ENCODE measurements around the gene DUSP9. TPM values are rescaled to one million over a fixed set of nuclear protein-coding genes. Genes with fewer than 3 reads are reported as not detected.

Gene DUSP9
- total RNA-seq, 2 donors from 2014 or later, result not detected

DNA sequence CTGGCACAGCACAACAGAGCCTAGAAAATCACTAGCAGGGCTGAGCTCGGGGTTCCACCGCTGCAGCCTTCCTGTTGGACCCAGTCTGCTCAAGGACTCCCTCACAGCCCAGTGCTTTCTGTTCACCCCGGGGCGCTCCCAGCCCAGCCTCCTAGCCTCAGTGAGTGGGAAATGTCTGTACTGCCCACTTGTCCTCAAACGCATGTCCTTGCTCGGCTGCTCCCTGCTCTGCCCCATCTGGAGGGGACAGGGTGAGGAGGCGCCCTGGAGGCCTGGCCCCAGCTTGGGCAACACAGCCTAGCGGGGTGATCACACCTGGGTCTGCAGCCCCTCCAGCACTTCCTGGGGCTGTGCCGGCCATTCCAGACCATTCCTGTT, 36.2 kb upstream of the DUSP9 start:
- no peak for ATAC-seq
- Histone ChIP-seq H3K27me3 (no peaks in the 10 kb centered on the region), H3K9me3 (no peaks in the 10 kb centered on the region), H3K27ac (no peak overlapping the region), H3K36me3 (replicated peaks in 1 of 2; ENCODE audit: insufficient read depth in 1 of 2, low read depth in 2 of 2) (no peaks in the 10 kb centered on the region), H3K4me1 (peaks cover 10% of the 10 kb centered on the region), H3K4me3 (no peak overlapping the region)
- intact Hi-C loops (cut with DNase I), result no loop called here
- TF ChIP-seq, protein P1, sequence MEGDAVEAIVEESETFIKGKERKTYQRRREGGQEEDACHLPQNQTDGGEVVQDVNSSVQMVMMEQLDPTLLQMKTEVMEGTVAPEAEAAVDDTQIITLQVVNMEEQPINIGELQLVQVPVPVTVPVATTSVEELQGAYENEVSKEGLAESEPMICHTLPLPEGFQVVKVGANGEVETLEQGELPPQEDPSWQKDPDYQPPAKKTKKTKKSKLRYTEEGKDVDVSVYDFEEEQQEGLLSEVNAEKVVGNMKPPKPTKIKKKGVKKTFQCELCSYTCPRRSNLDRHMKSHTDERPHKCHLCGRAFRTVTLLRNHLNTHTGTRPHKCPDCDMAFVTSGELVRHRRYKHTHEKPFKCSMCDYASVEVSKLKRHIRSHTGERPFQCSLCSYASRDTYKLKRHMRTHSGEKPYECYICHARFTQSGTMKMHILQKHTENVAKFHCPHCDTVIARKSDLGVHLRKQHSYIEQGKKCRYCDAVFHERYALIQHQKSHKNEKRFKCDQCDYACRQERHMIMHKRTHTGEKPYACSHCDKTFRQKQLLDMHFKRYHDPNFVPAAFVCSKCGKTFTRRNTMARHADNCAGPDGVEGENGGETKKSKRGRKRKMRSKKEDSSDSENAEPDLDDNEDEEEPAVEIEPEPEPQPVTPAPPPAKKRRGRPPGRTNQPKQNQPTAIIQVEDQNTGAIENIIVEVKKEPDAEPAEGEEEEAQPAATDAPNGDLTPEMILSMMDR (IDR thresholded peaks at IDR 0.05), result no peak
- no peak for TF ChIP-seq POLR2A (IDR thresholded peaks at IDR 0.05)
- no peak for DNase-seq
- 60% methylated on average over 7 of the region's 9 CpGs; no CpG with 5 or more reads in 1 of the 2 donors for WGBS, 2 donors

DNA sequence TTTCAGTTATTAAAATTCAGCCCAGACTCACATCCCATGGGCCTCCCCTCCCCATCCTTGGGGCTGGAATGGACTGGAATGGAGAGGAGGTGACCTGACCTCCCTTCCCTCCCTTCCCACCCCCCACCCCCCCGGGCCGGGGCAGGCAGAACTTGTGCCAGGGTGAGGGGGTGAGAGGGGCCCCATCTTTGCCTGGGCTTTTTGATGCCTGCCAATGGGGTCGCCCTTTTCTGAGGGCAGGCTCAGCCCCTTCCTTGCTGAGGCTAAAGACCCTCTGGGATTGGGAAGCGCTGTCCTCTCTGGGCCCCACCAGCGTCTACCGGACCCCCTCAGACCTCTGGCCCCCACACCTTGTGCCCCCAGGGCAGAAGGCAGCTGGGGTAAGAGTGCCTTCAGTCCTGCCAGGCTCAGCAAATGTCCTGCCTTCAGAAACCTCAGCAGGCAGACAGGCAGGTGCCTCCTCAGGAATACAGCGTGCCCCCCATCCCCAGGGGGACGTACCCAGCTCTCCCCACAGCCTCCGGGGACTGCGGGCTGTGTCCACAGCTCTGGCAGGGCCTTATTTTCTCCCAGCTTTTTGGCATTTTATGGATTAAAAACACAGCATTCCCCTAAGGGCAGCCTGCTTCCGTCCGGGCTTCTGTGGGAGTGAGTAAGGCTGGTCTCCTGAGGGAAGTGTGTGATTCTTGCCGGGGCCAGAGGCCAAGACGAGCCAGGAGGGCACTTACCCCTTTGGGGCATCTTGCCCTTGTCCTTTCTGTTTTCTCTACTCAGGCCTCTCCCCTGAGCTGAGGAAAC, 35.5 kb upstream of the DUSP9 start:
- no peaks in the 10 kb centered on the region for H3K36me3 ChIP-seq (replicated peaks in 1 of 2; ENCODE audit: insufficient read depth in 1 of 2, low read depth in 2 of 2)
- 67 to 81% methylated on average over 3 to 6 of the region's 14 CpGs for WGBS, 2 donors
- H3K4me1 ChIP-seq, result peaks cover 10% of the 10 kb centered on the region
- DNase-seq (no peak), ATAC-seq (no peak)
- no peak overlapping the region for H3K27ac ChIP-seq
- no peak overlapping the region for H3K4me3 ChIP-seq
- intact Hi-C loops (cut with DNase I), result no loop called here
- H3K9me3 ChIP-seq, result no peaks in the 10 kb centered on the region
- no peak for TF ChIP-seq POLR2A (IDR thresholded peaks at IDR 0.05)
- TF ChIP-seq, protein P1 (IDR thresholded peaks at IDR 0.05), result no peak
- H3K27me3 ChIP-seq, result no peaks in the 10 kb centered on the region

DNA sequence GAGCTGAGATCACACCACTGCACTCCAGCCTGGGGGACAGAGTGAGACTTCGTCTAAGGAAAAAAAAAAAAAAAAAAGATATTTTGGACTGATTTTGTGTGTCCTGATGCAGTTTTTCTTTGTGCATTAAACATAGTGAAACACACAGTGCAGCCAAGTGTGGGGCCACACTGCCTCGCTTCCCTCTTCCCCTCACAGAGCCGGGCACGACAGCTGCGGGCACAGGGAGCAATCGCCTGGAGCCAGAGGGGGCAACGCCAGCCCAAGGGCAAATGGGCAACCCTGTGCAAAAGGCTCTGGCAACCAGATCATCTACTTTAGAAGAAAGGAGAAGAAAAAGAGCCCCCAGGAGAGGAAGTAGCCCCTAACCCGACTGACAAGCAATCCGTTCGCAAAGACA, 34.6 kb upstream of the DUSP9 start:
- TF ChIP-seq, protein P1 (IDR thresholded peaks at IDR 0.05), result no peak
- TF ChIP-seq POLR2A (IDR thresholded peaks at IDR 0.05), result no peak
- H3K4me3 ChIP-seq, result no peak overlapping the region
- no peaks in the 10 kb centered on the region for H3K27me3 ChIP-seq
- no peaks in the 10 kb centered on the region for H3K36me3 ChIP-seq (replicated peaks in 1 of 2; ENCODE audit: insufficient read depth in 1 of 2, low read depth in 2 of 2)
- intact Hi-C loops (cut with DNase I), result no loop called here
- H3K4me1 ChIP-seq, result peaks cover 10% of the 10 kb centered on the region
- ATAC-seq (no peak), DNase-seq (no peak)
- no peak overlapping the region for H3K27ac ChIP-seq
- WGBS, 2 donors, result 69 to 73% methylated on average over 4 to 9 of the region's 10 CpGs
- H3K9me3 ChIP-seq, result no peaks in the 10 kb centered on the region

DNA sequence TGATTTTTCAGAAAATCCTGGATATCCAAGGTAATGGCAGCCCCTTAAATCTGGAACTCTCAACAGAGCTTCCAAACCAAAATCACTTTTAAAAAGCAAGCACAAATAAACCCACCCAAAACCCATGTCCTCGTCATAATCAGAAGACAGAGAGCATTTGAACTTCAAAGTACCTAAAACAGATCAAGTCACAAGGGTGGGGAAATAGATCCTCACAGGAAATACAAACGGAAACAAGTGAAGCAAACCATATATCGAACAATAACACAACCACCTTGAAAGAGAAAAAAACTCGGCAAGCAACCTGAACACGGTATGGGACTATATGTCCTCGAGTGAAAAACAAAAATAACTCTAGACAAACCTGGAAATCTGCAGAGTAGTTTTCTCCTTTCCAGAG, 32.2 kb upstream of the DUSP9 start:
- Histone ChIP-seq H3K27me3 (no peaks in the 10 kb centered on the region), H3K9me3 (no peaks in the 10 kb centered on the region), H3K27ac (no peak overlapping the region), H3K4me1 (peaks cover 7% of the 10 kb centered on the region), H3K4me3 (no peak overlapping the region), H3K36me3 (replicated peaks in 1 of 2; ENCODE audit: insufficient read depth in 1 of 2, low read depth in 2 of 2) (no peaks in the 10 kb centered on the region)
- TF ChIP-seq POLR2A (IDR thresholded peaks at IDR 0.05), result no peak
- TF ChIP-seq, protein P1 (IDR thresholded peaks at IDR 0.05), result no peak
- WGBS, 2 donors, result 68 to 72% methylated on average over 6 of the region's 6 CpGs
- intact Hi-C loops (cut with DNase I), result no loop called here
- ATAC-seq (no peak), DNase-seq (no peak)

DNA sequence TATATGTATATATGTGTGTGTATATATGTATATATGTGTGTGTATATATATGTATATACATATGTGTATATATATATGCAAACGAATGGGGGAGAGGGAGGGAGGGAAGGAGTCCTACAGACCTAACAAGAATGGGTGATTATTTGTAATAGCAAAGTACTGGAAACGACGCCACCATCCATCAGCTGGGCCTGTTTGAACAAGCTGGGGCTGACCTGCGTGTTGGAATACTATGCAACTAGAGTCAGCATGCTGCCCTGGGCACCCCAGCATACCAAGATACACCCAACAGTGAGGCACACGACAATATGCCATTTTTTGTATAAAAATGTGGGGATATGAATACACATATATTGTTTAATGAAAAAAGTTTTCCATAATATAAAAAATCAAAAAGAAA, 26.4 kb upstream of the DUSP9 start:
- Histone ChIP-seq H3K27ac (no peak overlapping the region), H3K36me3 (replicated peaks in 1 of 2; ENCODE audit: insufficient read depth in 1 of 2, low read depth in 2 of 2) (no peaks in the 10 kb centered on the region), H3K9me3 (no peaks in the 10 kb centered on the region), H3K4me3 (no peak overlapping the region), H3K4me1 (no peaks in the 10 kb centered on the region), H3K27me3 (no peaks in the 10 kb centered on the region)
- ATAC-seq (no peak), DNase-seq (no peak)
- no peak for TF ChIP-seq POLR2A (IDR thresholded peaks at IDR 0.05)
- TF ChIP-seq, protein P1 (IDR thresholded peaks at IDR 0.05), result no peak
- intact Hi-C loops (cut with DNase I), result no loop called here
- WGBS, 2 donors, result 60 to 67% methylated on average over 5 of the region's 5 CpGs

All from body of pancreas (tissue), 4 donors.